HEK293 (cell line): ENCODE measurements around the gene NAT10.

Source experiments
- CTCF ChIA-PET: fragments of 350-600 bp; formaldehyde crosslinking; extraction: SDS; loops from one replicate; lab custom pipeline; 2021; ENCODE audit warnings: antibody characterized with exemption; lab: Yijun Ruan, JAX
- POLR2A ChIA-PET: fragments of 300-600 bp; formaldehyde crosslinking; extraction: SDS; loops from one replicate; lab custom pipeline; 2020; ENCODE audit warnings: antibody characterized with exemption, inconsistent platforms; lab: Yijun Ruan, JAX
- H3K27ac ChIP-seq: fragments of 200-500 bp; sonication (Bioruptor generic); 2 replicates; pipeline ENCODE4 v1.5.1; 2014; ENCODE audit warnings: low read depth, low read length, control low read depth, inconsistent platforms; ENCODE audit errors: extremely low read depth
- H3K36me3 ChIP-seq, 2 experiments: fragments of 200-500 bp in 1 of 2; sonication (Bioruptor generic) in 1 of 2; 1 replicate in 1 of 2; 2 replicates in 1 of 2; pipeline ENCODE4 v1.5.1; 2014 to 2017; ENCODE audit warnings: inconsistent platforms in 2 of 2, low read length in 2 of 2; ENCODE audit not compliant: control insufficient read depth in 2 of 2, insufficient read depth in 1 of 2
- H3K4me1 ChIP-seq: fragments of 200-500 bp; sonication (Bioruptor generic); 2 replicates; pipeline ENCODE4 v1.5.1; 2014; ENCODE audit warnings: mild to moderate bottlenecking, low read length, inconsistent platforms; ENCODE audit not compliant: control insufficient read depth, insufficient read depth
- H3K4me3 ChIP-seq: 2 replicates; pipeline ENCODE4 v1.5.1; 2011; ENCODE audit warnings: low read depth, mild to moderate bottlenecking, control low read depth, low read length, moderate library complexity
- H3K9me3 ChIP-seq: fragments of 200-500 bp; sonication (Bioruptor generic); 2 replicates; pipeline ENCODE4 v1.5.1; 2014; ENCODE audit warnings: low read depth, low read length, inconsistent platforms; ENCODE audit not compliant: control insufficient read depth, insufficient read depth
- EGR2 ChIP-seq: fragments of 450-650 bp; formaldehyde crosslinking; IDR thresholded peaks from 2 replicates; pipeline ENCODE4 v1.5.1; 2016; ENCODE audit warnings: low read depth, missing biosample characterization, missing genetic modification characterization
- HIC1 ChIP-seq: fragments of 450-650 bp; formaldehyde crosslinking; IDR thresholded peaks from 2 replicates; pipeline ENCODE4 v1.5.1; 2016; ENCODE audit warnings: missing biosample characterization, missing genetic modification characterization
- KLF1 ChIP-seq: fragments of 450-650 bp; formaldehyde crosslinking; IDR thresholded peaks from 2 replicates; pipeline ENCODE4 v1.5.1; 2016; ENCODE audit warnings: missing biosample characterization, missing genetic modification characterization
- OSR2 ChIP-seq: fragments of 450-650 bp; formaldehyde crosslinking; IDR thresholded peaks from 2 replicates; pipeline ENCODE4 v1.5.1; 2016; ENCODE audit warnings: missing biosample characterization, missing genetic modification characterization
- PRDM1 ChIP-seq: fragments of 450-650 bp; formaldehyde crosslinking; IDR thresholded peaks from 2 replicates; pipeline ENCODE4; 2016; ENCODE audit warnings: missing biosample characterization, missing genetic modification characterization
- SCRT2 ChIP-seq: fragments of 450-650 bp; formaldehyde crosslinking; IDR thresholded peaks from 2 replicates; pipeline ENCODE4 v1.5.1; 2016; ENCODE audit warnings: missing biosample characterization, missing genetic modification characterization
- SP2 ChIP-seq: fragments of 450-650 bp; formaldehyde crosslinking; IDR thresholded peaks from 2 replicates; pipeline ENCODE4 v1.5.1; 2016; ENCODE audit warnings: missing biosample characterization, missing genetic modification characterization
- YY1 ChIP-seq: fragments of 450-650 bp; formaldehyde crosslinking; IDR thresholded peaks from 2 replicates; pipeline ENCODE4 v1.5.1; 2018; ENCODE audit warnings: missing biosample characterization, missing genetic modification characterization
- ZBTB44 ChIP-seq: fragments of 450-650 bp; IDR thresholded peaks from 2 replicates; pipeline ENCODE4 v1.5.1; 2018; ENCODE audit warnings: missing biosample characterization, mild to moderate bottlenecking, missing genetic modification characterization
- ZBTB48 ChIP-seq: fragments of 450-650 bp; formaldehyde crosslinking; IDR thresholded peaks from 2 replicates; pipeline ENCODE4 v1.5.1; 2016; ENCODE audit warnings: missing biosample characterization, missing genetic modification characterization
- ZBTB49 ChIP-seq: fragments of 450-650 bp; formaldehyde crosslinking; IDR thresholded peaks from 2 replicates; pipeline ENCODE4 v1.5.1; 2016; ENCODE audit warnings: missing biosample characterization, missing genetic modification characterization, low read depth
- ZNF10 ChIP-seq: fragments of 450-650 bp; formaldehyde crosslinking; IDR thresholded peaks from 2 replicates; pipeline ENCODE4 v1.5.1; 2017; ENCODE audit warnings: missing biosample characterization, missing genetic modification characterization
- ZNF169 ChIP-seq: fragments of 450-650 bp; formaldehyde crosslinking; IDR thresholded peaks from 2 replicates; pipeline ENCODE4 v1.5.1; 2016; ENCODE audit warnings: missing biosample characterization, missing genetic modification characterization
- ZNF18 ChIP-seq: fragments of 450-650 bp; formaldehyde crosslinking; IDR thresholded peaks from 2 replicates; pipeline ENCODE4 v1.5.1; 2016; ENCODE audit warnings: missing biosample characterization, missing genetic modification characterization
- ZNF184 ChIP-seq: fragments of 450-650 bp; IDR thresholded peaks from 2 replicates; pipeline ENCODE4 v1.5.1; 2018; ENCODE audit warnings: missing biosample characterization, mild to moderate bottlenecking, missing genetic modification characterization
- ZNF23 ChIP-seq: fragments of 450-650 bp; formaldehyde crosslinking; IDR thresholded peaks from 2 replicates; pipeline ENCODE4 v1.5.1; 2016; ENCODE audit warnings: missing biosample characterization, missing genetic modification characterization, borderline replicate concordance
- ZNF394 ChIP-seq: fragments of 450-650 bp; formaldehyde crosslinking; IDR thresholded peaks from 2 replicates; pipeline ENCODE4 v1.5.1; 2016; ENCODE audit warnings: missing biosample characterization, missing genetic modification characterization, mild to moderate bottlenecking, moderate library complexity, borderline replicate concordance
- ZNF426 ChIP-seq: fragments of 450-650 bp; formaldehyde crosslinking; IDR thresholded peaks from 2 replicates; pipeline ENCODE4 v1.5.1; 2017; ENCODE audit warnings: missing biosample characterization, missing genetic modification characterization, mild to moderate bottlenecking, inconsistent platforms, moderate library complexity
- ZNF48 ChIP-seq: fragments of 450-650 bp; formaldehyde crosslinking; IDR thresholded peaks from 2 replicates; pipeline ENCODE4 v1.5.1; 2016; ENCODE audit warnings: missing biosample characterization, missing genetic modification characterization
- ZNF623 ChIP-seq: fragments of 450-650 bp; formaldehyde crosslinking; IDR thresholded peaks from 2 replicates; pipeline ENCODE4 v1.5.1; 2016; ENCODE audit warnings: missing biosample characterization, missing genetic modification characterization
- ZNF660 ChIP-seq: fragments of 450-650 bp; IDR thresholded peaks from 2 replicates; pipeline ENCODE4 v1.5.1; 2018; ENCODE audit warnings: missing biosample characterization, mild to moderate bottlenecking, missing genetic modification characterization
- ZNF692 ChIP-seq: fragments of 450-650 bp; formaldehyde crosslinking; IDR thresholded peaks from 2 replicates; pipeline ENCODE4 v1.5.1; 2016; ENCODE audit warnings: missing biosample characterization, missing genetic modification characterization
- ZNF747 ChIP-seq: fragments of 450-650 bp; formaldehyde crosslinking; IDR thresholded peaks from 2 replicates; pipeline ENCODE4 v1.5.1; 2016; ENCODE audit warnings: missing biosample characterization, missing genetic modification characterization
- ZNF776 ChIP-seq: fragments of 450-650 bp; formaldehyde crosslinking; IDR thresholded peaks from 2 replicates; pipeline ENCODE4 v1.5.0; 2017; ENCODE audit warnings: missing biosample characterization, missing genetic modification characterization, borderline replicate concordance
- ZNF792 ChIP-seq: fragments of 450-650 bp; formaldehyde crosslinking; IDR thresholded peaks from 2 replicates; pipeline ENCODE4 v1.5.1; 2016; ENCODE audit warnings: missing biosample characterization, missing genetic modification characterization
- ZSCAN4 ChIP-seq: fragments of 450-650 bp; formaldehyde crosslinking; IDR thresholded peaks from 2 replicates; pipeline ENCODE4 v1.5.1; 2017; ENCODE audit warnings: missing biosample characterization, missing genetic modification characterization

Gene NAT10

GRCh38 chr11:34105079-34105956, at the start of gene NAT10:
Gene NAT10, plus strand, starts transcription at chr11:34105629. Its CDS starts 2,597 bp downstream, at chr11:34108226.
- Histone ChIP-seq H3K36me3 (peaks cover 3 to 53% of the 10 kb centered on the region in 2 experiments), H3K4me3 (peak within 1 kb of the TSS; percentile 79), H3K9me3 (no peaks in the 10 kb centered on the region), H3K27ac (peak within 1 kb of the TSS; percentile 80), H3K4me1 (no peaks in the 10 kb centered on the region)
- ChIA-PET POLR2A (interaction anchor here (0.6 to 1.5 kb wide), 13 partner anchors 9 to 252 kb away, joined by 3 to 13 read pairs (median 4); partner anchors contain the start of genes ABTB2 and CAPRIN1), CTCF (interaction anchor here (2.4 kb wide), 1 partner anchor 108 kb away, joined by 8 read pairs; no protein-coding TSS in a partner anchor)
- TF ChIP-seq ZSCAN4 (tag by site-specific recombination) (no peak), ZNF23 (no peak), KLF1 (tag by site-specific recombination) (no peak), SP2 (tag by site-specific recombination) (peak; percentile 44), PRDM1 (tag by site-specific recombination) (no peak), EGR2 (tag by site-specific recombination) (peak; percentile 27; the same call in 1 of the 2 replicates), ZNF660 (peak; percentile 45; the same call in 1 of the 2 replicates), ZNF169 (tag by site-specific recombination) (no peak), ZNF48 (tag by site-specific recombination) (no peak), ZNF792 (tag by site-specific recombination) (no peak), HIC1 (tag by site-specific recombination) (no peak), OSR2 (tag by site-specific recombination) (peak; percentile 45), ZNF426 (tag by site-specific recombination) (no peak), ZNF394 (tag by site-specific recombination) (peak; percentile 20; the same call in 1 of the 2 replicates), ZNF776 (tag by site-specific recombination) (no peak), ZNF184 (tag by site-specific recombination) (0 out of 2 replicates have a peak, but pooled peaks have one; percentile 27), ZNF623 (tag by site-specific recombination) (no peak), YY1 (tag by site-specific recombination) (0 out of 2 replicates have a peak, but pooled peaks have one; percentile 49), ZBTB49 (tag by site-specific recombination) (no peak), ZNF692 (no peak), ZNF10 (tag by site-specific recombination) (no peak), ZNF747 (tag by site-specific recombination) (no peak), ZBTB48 (tag by site-specific recombination) (no peak), ZBTB44 (no peak), ZNF18 (tag by site-specific recombination) (no peak), SCRT2 (tag by site-specific recombination) (no peak)
